SU-DHL-6 (cell line): ENCODE data around the gene CEL.

Experiments used
- CTCF ChIP-seq: fragments of 200-600 bp; sonication (generic); IDR thresholded peaks from one replicate; pipeline ENCODE4 v1.5.1; 2017; ENCODE audit warnings: antibody characterized with exemption, mild to moderate bottlenecking, low read length, moderate library complexity; ENCODE audit not compliant: insufficient read depth, poor library complexity, severe bottlenecking
- EZH2phosphoT487 ChIP-seq: fragments of 200-600 bp; sonication (generic), shearing (Covaris generic); conservative IDR thresholded peaks from 2 replicates; pipeline ENCODE4 v1.6.1; 2018; ENCODE audit warnings: mild to moderate bottlenecking, antibody characterized with exemption, low read length, moderate library complexity, mixed read lengths

GRCh38 chr9:133073086-133074014, 11.6 kb downstream of the CEL start:
- TF ChIP-seq CTCF: no peak
- no peak for TF ChIP-seq EZH2phosphoT487
